Ovary (tissue), 3 donors: ENCODE measurements around the gene NKAIN2.

Experiments used
- CTCF ChIP-seq, 3 donors: fragments of 450-650 bp in 2 of 3; fragments of 200-600 bp in 1 of 3; IDR thresholded peaks; one replicate each; pipeline versions ENCODE4 v1.5.1 to v1.8.0; 2016 to 2022; ENCODE audit warnings: antibody characterized with exemption in 3 of 3, mild to moderate bottlenecking in 1 of 3
- EP300 ChIP-seq: sonication (generic); formaldehyde crosslinking; IDR thresholded peaks from one replicate; pipeline ENCODE4 v1.6.1; 2017; ENCODE audit warnings: antibody characterized with exemption
- POLR2A ChIP-seq: fragments of 450-650 bp; IDR thresholded peaks from one replicate; pipeline ENCODE4 v1.6.1; 2017; ENCODE audit warnings: antibody characterized with exemption, mild to moderate bottlenecking, moderate library complexity
- donor health status: DM: no; HTN: no; CAD: no.

- TF ChIP-seq CTCF (IDR thresholded peaks at IDR 0.05) (no peak), POLR2A (no peak), EP300 (no peak)
Observed at GRCh38 chr6:123940551-123940950, 136.9 kb downstream of the NKAIN2 start.
